Omental fat pad (tissue), 4 donors: ENCODE data around the gene LANCL1. TPM values are rescaled to one million over a fixed set of nuclear protein-coding genes. Genes with fewer than 3 reads are reported as not detected.

ENCODE experiments used
- ATAC-seq: fragments of 150-250 bp; one replicate; pipeline ENCODE4 v1.9.1; 2016; ENCODE audit warnings: mild to moderate bottlenecking, moderate library complexity; ENCODE audit not compliant: low FRiP score
- DNase-seq: peaks from one replicate; pipeline ENCODE4 v3.0.0-alpha.2; 2019; ENCODE audit warnings: low spot score
- CTCF ChIP-seq, 3 donors: fragments of 450-650 bp; IDR thresholded peaks; one replicate each; pipeline ENCODE4 v1.5.1; 2016 to 2017; ENCODE audit warnings: antibody characterized with exemption in 3 of 3, mild to moderate bottlenecking in 3 of 3, moderate library complexity in 2 of 3
- total RNA-seq, 4 donors: library from RNA; depleted of rRNA; stranded (reverse); fragments of >200 nt; gene quantifications; one replicate each; pipeline ENCODE4 v1.1.0, GENCODE V29; 2016

Gene LANCL1
- total RNA-seq, 4 donors from 2014 or later, result 20.8 to 33.6 (median 27.1) TPM

GRCh38 chr2:210399440-210400041 is 77.0 kb downstream of the LANCL1 start:
- ATAC-seq, result no peak
- no peak for TF ChIP-seq CTCF (IDR thresholded peaks at IDR 0.05)
- no peak for DNase-seq

- TF ChIP-seq CTCF (IDR thresholded peaks at IDR 0.05), result no peak
- DNase-seq (no peak), ATAC-seq (no peak)
Measured at GRCh38 chr2:210392469-210392881, 84.1 kb downstream of the LANCL1 start.

- DNase-seq, result no peak
- no peak for ATAC-seq
- no peak for TF ChIP-seq CTCF (IDR thresholded peaks at IDR 0.05)
Measured at GRCh38 chr2:210389856-210390255, 86.7 kb downstream of the LANCL1 start.

GRCh38 chr2:210388148-210388547 is 88.4 kb downstream of the LANCL1 start:
- no peak for DNase-seq
- no peak for ATAC-seq
- TF ChIP-seq CTCF (IDR thresholded peaks at IDR 0.05), result no peak

- no peak for TF ChIP-seq CTCF (IDR thresholded peaks at IDR 0.05)
Measured at GRCh38 chr2:210387074-210387473, 89.5 kb downstream of the LANCL1 start.

More at GRCh38 chr2:210387074-210387473, 89.5 kb downstream of the LANCL1 start:
- no peak for ATAC-seq
- no peak for DNase-seq

Other genes with a start within 250 kb of the LANCL1 start
- not detected for gene MYL1, start 161.6 kb downstream of the LANCL1 start, total RNA-seq
- gene CPS1, start 79.8 kb upstream of the LANCL1 start, total RNA-seq, result 1 to 10 TPM; 2.3 to 9.5 (median 2.9) TPM